Measurements from ENCODE around the gene SMIM38. TPM values are rescaled to one million over a fixed set of nuclear protein-coding genes. Genes with fewer than 3 reads are reported as not detected.

SMIM38 gene
- total RNA-seq, 2 donors from 2014 or later, result 8.9 to 15.6 TPM

DNA sequence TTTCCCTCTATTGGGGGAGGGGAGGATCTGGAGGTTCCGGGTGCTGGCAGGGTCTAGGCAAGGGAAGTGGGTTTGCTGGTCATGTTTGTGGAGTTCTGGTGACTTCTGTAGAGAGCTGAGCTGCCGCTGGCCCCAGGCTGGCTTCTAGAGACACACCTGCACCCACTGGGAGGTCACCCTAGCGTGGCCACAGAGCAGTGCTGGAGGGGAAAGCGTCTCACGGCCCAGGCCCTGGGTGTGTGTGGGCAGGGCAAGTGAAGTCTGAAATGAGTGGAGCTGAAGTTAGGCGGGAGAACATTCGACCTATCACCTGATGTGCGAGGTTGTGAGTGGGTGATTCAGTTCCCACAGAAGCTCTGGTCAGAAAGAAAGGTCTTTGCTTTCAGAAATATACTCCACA, 27.9 kb downstream of the SMIM38 start:
- TF ChIP-seq POLR2A (IDR thresholded peaks at IDR 0.05), result no peak
- TF ChIP-seq, protein P1, sequence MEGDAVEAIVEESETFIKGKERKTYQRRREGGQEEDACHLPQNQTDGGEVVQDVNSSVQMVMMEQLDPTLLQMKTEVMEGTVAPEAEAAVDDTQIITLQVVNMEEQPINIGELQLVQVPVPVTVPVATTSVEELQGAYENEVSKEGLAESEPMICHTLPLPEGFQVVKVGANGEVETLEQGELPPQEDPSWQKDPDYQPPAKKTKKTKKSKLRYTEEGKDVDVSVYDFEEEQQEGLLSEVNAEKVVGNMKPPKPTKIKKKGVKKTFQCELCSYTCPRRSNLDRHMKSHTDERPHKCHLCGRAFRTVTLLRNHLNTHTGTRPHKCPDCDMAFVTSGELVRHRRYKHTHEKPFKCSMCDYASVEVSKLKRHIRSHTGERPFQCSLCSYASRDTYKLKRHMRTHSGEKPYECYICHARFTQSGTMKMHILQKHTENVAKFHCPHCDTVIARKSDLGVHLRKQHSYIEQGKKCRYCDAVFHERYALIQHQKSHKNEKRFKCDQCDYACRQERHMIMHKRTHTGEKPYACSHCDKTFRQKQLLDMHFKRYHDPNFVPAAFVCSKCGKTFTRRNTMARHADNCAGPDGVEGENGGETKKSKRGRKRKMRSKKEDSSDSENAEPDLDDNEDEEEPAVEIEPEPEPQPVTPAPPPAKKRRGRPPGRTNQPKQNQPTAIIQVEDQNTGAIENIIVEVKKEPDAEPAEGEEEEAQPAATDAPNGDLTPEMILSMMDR (IDR thresholded peaks at IDR 0.05), result no peak
- no peak for ATAC-seq
- no peak overlapping the region for H3K4me3 ChIP-seq
- no peaks in the 10 kb centered on the region for H3K36me3 ChIP-seq (replicated peaks in 1 of 2; ENCODE audit: insufficient read depth in 1 of 2, low read depth in 2 of 2)
- H3K9me3 ChIP-seq, result no peaks in the 10 kb centered on the region
- H3K4me1 ChIP-seq, result peaks cover 12% of the 10 kb centered on the region
- intact Hi-C loops (cut with DNase I), result no loop called here
- H3K27ac ChIP-seq, result no peak overlapping the region
- WGBS, 2 donors, result 67 to 83% methylated on average over 8 of the region's 8 CpGs
- DNase-seq, result no peak
- no peaks in the 10 kb centered on the region for H3K27me3 ChIP-seq

DNA sequence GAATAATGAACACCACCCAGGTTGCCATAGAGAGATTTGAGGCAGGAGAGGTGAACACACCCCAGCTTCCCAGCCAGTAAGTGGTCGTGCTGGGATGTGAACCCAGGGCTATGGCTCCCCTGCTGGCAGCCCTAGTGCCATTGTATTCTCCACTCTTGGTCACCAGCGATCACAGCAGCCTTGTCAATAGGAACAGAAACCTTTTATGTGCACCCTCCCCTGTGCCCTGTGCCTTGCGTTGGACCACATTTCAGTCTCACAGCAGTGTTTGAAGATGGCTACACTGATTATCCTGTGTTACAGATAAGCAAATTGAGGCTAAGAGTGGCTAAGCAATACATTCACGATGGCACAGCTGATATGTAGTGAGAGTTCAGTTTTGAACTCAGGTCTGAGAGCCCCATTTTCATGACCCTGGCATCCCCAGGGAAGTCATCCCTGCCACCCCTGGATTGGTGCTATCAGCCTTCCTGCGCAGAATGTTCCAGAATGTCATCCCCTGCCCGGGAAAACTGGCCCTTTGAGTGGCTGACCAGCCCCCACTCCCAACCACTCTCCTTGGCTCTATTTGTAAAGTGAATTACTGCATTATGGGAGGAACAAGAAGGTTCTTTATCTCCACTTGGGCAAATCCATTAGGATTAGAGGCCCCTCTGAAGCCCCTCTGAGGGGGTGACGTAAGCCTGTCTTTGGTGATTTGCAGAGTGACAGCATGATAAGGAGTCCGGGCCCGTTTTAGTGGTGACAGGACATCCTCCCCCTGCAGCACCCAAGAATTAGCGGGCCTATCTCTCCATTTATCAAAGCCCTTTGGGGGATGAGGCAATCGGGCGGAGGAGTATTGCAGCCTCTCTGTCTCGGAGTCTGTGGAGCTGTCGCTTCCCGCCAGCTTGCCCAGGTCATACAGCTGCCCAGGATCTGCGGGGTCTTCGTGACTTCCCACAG, 30.9 kb downstream of the SMIM38 start:
- TF ChIP-seq, protein P1 (IDR thresholded peaks at IDR 0.05), result no peak
- TF ChIP-seq POLR2A (IDR thresholded peaks at IDR 0.05), result no peak
- H3K36me3 ChIP-seq (replicated peaks in 1 of 2; ENCODE audit: insufficient read depth in 1 of 2, low read depth in 2 of 2), result no peaks in the 10 kb centered on the region
- intact Hi-C loops (cut with DNase I), result no loop called here
- no peaks in the 10 kb centered on the region for H3K27me3 ChIP-seq
- ATAC-seq, result no peak
- no peak overlapping the region for H3K4me3 ChIP-seq
- no peaks in the 10 kb centered on the region for H3K9me3 ChIP-seq
- H3K27ac ChIP-seq, result no peak overlapping the region
- no peak for DNase-seq
- H3K4me1 ChIP-seq, result no peaks in the 10 kb centered on the region
- WGBS, 2 donors, result 80 to 87% methylated on average over 8 to 17 of the region's 17 CpGs

DNA sequence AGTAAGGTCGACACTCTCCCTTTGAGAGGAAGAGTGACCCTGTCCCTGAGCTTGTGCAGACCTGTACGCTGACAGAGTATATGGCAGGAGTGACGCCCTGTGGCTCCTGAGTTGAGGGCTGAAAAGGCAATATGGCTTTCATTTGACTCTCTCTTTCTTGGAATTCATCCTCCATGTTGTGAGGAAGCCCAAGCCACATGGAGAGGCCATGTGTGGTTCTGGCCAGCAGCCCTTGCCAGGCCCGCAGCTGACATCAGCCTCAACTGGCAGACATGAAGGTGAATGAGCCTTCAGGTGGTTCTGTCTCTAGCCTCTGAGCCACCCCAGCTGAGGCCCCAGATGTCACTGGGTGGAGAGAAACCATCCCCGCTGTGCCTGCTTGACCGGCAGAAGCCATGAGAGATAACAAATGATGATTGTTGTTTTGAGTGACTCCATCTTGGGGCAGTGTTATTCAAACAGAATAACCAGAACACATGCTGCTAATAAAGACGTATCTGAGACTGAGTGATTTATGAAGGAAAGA, 31.9 kb downstream of the SMIM38 start:
- no peaks in the 10 kb centered on the region for H3K36me3 ChIP-seq (replicated peaks in 1 of 2; ENCODE audit: insufficient read depth in 1 of 2, low read depth in 2 of 2)
- TF ChIP-seq, protein P1 (IDR thresholded peaks at IDR 0.05), result no peak
- no peak for TF ChIP-seq POLR2A (IDR thresholded peaks at IDR 0.05)
- H3K9me3 ChIP-seq, result no peaks in the 10 kb centered on the region
- no peak overlapping the region for H3K27ac ChIP-seq
- 83 to 92% methylated on average over 7 of the region's 7 CpGs for WGBS, 2 donors
- no peak overlapping the region for H3K4me3 ChIP-seq
- ATAC-seq (no peak), DNase-seq (no peak)
- H3K27me3 ChIP-seq, result no peaks in the 10 kb centered on the region
- intact Hi-C loops (cut with DNase I), result no loop called here
- H3K4me1 ChIP-seq, result peaks cover 9% of the 10 kb centered on the region

DNA sequence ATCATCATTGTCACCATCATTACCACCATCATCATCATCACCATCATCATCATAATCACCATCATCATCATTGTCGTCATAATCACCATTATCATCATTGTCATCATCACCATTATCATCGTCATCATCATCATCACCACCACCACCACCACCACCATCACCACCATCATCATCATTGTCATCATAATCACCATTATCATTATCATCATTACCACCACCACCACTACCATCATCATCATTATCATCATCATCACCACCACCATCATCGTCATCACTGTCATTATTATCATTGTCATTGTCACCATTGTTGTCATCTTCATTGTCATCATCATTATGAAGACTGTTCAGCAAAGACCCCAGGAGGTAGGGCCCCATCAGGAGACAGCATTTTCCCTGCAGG, 33.3 kb downstream of the SMIM38 start:
- WGBS, 2 donors, result 59 to 72% methylated on average over 3 of the region's 3 CpGs
- TF ChIP-seq, protein P1 (IDR thresholded peaks at IDR 0.05), result no peak
- no peak for TF ChIP-seq POLR2A (IDR thresholded peaks at IDR 0.05)
- no peak for ATAC-seq

More for the DNA sequence above, 33.3 kb downstream of the SMIM38 start:
- Histone ChIP-seq H3K27ac (no peak overlapping the region), H3K36me3 (replicated peaks in 1 of 2; ENCODE audit: insufficient read depth in 1 of 2, low read depth in 2 of 2) (no peaks in the 10 kb centered on the region), H3K4me3 (no peak overlapping the region), H3K27me3 (no peaks in the 10 kb centered on the region), H3K9me3 (no peaks in the 10 kb centered on the region), H3K4me1 (peaks cover 11% of the 10 kb centered on the region)
- intact Hi-C loops (cut with DNase I), result no loop called here
- no peak for DNase-seq

Data from body of pancreas (tissue), 4 donors.